Measurements from ENCODE around the gene STUB1.

STUB1 gene

DNA sequence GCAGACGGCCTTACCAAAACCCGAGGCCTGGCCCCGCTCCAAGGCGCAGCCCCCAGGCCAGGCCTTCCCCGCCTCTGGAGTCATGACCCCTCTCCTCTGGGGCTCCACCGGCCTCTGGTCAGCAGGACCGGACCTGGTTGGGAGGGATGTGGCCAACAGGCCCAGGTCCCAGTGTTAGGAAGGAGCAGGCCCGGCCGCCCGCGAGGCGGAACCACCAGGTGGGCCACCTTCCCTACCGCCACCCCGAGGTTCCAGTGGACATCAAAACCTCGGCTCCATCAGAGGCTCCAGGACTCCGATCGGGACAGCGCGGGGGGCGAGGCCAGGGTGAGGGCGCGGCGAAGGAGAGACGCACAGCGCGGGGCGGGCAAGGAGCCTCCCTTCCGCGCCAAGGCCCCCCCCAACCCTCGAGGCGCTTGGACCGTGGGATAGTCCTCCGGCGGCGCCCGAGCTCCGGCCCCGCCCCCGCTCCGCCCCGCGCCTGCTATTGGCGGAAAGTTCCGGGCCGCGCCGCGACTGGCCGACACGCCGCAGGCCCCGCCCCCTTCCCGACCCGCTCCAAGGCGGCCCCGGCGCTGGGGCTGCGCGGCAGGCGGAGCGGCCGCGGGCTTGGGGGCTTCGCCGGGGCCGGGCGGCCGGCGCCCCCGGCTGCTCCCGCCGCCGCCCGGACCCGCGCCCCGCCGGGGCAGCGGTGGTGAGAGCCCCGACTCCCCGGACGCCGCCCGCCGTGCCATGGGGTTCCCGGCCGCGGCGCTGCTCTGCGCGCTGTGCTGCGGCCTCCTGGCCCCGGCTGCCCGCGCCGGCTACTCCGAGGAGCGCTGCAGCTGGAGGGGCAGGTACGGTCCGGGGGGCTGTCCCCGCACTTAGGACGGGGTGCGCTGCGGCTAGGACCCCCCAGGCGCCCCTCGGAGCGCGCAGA lies 34.6 kb downstream of the STUB1 start, which contains the start of gene METRN:
TSS of gene METRN (plus strand) at position 561 of the 919 bp plus-strand sequence. CDS start at position 733, 172 bp downstream.
- peak; percentile 26 to 40 for DNase-seq

DNA sequence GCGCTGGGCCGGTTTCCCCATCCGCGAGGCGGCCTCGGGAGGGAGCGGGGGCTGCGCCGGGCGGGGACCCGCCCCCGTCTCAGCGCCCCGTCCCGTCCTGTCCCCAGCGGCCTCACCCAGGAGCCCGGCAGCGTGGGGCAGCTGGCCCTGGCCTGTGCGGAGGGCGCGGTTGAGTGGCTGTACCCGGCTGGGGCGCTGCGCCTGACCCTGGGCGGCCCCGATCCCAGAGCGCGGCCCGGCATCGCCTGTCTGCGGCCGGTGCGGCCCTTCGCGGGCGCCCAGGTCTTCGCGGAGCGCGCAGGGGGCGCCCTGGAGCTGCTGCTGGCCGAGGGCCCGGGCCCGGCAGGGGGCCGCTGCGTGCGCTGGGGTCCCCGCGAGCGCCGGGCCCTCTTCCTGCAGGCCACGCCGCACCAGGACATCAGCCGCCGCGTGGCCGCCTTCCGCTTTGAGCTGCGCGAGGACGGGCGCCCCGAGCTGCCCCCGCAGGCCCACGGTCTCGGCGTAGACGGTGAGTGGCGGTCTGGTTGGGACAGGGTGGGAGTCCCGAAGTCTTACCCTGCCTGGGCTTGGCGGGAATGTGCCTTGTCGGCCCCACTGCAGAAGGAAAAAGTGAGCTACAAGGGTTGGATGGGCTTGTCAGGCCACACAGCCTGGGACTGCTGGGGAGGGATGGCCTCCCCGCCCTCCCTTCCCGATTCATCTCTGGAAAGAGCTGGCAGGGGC lies 35.4 kb downstream of the STUB1 start:
- no peak for DNase-seq

DNA sequence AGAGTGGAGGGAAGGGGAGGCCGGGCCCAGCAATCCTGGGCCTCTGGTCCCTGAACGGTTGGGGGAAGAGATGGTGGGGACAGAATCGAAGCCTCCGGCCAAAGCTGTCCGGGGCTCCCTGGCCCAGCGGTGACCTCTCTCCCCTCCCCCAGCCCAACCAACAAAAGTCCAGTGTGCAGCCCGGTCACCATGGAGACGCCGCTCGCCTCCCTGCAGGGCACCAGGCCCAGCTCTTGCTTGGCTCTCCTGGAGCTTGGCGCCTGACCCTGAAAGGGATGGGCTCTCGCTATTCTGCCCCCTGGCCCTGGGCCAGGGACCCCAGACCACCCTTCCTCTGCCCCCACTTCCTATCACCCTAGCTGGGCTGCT lies 36.0 kb downstream of the STUB1 start:
- DNase-seq: no peak

DNA sequence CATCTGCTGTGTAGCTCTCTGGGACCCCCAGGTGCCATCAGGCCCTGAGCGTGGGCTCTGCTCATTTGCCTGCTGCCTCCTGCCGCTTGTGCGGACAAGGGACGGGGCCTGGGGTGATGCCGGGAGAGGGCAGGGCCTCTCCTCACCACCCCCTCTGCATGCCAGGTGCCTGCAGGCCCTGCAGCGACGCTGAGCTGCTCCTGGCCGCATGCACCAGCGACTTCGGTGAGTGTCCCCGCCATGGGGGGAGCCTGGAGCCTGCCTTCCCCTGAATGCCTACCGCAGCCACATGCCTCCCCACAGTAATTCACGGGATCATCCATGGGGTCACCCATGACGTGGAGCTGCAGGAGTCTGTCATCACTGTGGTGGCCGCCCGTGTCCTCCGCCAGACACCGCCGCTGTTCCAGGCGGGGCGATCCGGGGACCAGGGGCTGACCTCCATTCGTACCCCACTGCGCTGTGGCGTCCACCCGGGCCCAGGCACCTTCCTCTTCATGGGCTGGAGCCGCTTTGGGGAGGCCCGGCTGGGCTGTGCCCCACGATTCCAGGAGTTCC lies 36.6 kb downstream of the STUB1 start:
- no peak for DNase-seq

DNA sequence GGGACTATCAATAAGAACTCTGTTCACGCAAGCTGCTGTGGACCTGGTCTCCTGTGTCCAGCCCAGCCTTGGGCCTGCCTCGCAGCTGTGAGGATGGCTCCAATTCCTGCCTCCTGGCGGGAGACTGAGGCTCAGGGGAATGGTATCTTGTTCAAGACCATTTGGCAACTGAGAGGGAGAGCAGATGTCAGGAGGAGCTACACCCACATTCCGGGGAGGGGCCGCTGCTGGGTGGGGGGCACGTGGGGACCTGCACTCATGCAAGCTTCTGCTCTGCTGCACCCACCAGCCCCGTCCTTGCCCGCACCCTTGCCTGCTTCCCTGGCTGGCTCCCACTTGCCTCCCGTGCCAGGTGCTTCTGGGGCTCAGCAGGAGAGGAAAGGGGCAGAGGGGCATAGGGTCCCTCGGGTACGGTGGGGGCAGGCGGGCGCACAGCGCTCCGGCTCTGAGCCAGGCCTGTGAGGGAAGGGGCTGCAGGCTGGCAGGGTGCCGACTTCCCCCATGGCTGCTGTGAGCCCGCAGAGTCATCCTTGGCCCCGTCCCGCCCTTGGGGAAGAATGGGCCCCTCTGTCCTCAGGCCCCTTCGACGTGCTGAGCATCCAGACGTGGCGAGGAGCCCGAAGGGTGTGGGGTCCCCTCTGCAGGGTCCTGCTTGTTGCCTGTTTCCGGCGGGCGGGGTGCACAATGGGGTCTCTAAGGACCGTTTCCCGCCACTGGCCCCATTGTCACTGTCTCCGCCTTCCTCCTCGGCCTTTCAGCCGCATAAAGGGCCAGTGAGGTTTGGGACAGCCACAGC lies 37.4 kb downstream of the STUB1 start:
- DNase-seq: no peak

DNA sequence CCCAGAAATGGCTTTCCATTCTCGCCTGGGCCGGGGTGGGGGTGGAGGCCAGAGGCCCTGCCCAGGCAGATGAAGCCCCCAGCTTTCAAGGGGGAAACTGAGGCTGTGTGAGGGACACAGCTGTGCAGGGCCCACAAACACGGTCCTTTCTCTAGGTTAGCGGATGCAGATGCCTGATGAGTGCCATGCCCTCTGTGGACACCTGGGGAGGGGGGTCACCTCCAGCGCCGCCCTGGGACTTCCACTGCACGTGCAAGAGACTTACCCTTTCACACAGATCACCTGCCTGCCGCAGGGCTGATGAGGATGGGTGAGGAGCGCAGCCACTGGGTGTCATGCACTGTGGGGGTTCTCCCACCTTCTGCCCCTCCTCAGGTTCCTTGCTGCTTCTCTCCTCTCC lies 38.2 kb downstream of the STUB1 start:
- no peak for DNase-seq

DNA sequence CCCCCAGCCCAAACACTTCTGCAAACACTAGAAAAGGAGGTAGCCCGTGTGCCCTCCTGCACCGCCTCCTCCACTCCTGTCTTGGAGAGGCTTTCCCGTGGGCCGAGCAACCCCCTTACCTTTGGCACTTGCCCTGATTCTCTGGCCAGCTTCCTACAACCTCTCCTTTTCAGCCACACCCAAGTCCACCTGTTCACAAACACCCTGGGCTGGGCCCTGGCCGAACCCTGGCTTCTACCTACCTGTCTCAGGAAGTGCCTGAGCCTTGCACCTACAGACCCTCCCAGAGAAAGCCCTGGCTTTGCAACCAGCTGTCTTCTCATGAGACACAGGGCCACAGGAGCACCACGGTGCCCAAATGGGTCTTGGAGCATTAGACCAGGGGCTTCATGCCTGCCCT lies 38.7 kb downstream of the STUB1 start:
- no peak for DNase-seq

DNA sequence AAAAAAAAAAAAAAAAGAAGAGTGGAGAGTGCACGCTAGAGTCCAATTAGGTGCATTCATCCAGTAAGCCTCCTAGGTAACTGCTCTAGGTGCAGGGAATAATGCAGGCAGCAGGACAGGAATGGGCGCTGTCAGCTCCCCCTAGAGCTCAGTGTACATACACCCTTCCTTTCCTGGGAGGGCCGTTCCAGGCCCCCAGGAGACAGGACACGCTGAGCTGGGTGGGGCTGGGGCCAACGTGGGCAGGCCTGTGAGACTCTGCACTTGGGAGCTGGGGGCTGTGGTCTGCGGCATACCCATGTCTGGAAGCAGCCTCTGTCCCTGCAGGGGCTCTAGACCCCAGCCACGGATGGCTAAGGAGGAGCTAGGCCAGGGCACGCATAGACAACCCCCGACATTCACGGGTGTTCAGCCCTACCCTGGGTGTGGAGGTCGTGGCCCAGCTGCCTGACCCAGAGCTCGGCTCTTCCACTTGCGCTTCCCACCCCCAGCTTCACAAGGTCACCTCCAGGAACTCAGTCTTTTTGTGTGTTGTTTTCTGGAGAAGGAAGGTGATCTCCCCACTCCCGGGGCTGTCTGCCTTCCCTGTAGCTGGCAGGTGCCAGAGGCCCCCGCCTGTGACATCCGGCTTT lies 39.7 kb downstream of the STUB1 start:
- peak in 1 of 2 experiments; percentile 11 for DNase-seq

DNA sequence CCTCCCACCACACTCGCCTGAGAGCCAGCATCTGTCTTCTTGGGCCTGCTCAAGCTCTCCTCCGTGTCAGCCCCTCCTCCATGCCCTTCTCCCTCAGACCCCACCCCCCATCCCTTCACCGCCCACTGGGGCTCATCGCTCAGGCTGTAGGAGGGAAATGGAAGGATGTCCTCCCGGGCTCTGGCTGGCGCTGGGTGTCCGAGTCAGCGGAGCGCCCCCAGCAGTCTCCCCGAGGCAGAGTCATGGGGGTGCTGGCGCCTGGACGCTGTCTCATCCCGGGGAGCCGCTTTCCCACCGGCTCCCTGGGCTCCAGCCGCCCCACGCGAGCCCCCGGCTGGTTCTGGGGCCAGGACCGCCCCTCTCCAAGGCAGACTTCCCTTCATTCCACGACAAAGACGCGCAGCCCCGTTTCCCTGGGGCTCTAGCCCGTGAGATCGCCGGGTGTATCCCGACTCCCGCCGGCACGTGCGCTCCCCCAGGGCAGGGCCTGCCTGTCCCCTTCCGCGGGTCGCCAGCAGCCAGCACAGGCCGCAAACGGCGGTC lies 40.3 kb downstream of the STUB1 start:
- peak; percentile 16 to 20 for DNase-seq

DNA sequence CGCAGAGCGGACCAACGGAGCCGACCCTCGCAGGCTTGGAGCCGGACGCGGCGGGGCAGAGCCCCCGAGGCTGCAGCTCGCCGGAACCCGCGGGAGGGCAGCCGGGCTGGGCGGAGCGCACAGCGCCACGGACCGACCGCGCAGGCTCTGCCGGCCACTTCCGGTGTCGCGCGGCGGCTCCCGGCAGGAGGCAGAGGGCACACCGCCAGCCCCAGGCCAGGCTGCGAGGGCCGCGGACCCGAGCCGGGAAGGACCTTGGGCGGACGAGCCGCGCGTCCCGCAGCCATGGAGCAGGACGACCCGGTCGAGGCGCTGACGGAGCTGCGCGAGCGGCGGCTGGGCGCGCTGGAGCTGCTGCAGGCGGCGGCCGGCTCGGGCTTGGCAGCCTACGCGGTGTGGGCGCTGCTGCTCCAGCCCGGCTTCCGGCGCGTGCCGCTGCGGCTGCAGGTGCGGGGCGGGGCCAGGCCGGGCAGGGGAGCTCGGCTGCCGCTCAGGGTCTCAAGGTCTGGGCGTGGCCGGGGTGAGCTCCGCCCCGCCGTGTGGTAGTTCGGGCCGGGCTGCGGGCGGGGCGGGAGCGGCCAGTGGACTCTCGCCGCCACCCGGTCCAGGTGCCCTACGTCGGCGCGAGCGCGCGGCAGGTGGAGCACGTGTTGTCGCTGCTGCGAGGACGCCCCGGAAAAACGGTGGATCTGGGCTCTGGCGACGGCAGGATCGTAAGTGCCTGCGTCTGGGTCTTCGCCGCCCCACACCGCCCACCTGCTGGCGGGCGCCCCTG lies 41.0 kb downstream of the STUB1 start, which contains the start of gene ANTKMT:
TSS of gene ANTKMT (plus strand) at position 157 of the 775 bp plus-strand sequence. CDS start at position 286, 129 bp downstream.
- DNase-seq: no peak

DNA sequence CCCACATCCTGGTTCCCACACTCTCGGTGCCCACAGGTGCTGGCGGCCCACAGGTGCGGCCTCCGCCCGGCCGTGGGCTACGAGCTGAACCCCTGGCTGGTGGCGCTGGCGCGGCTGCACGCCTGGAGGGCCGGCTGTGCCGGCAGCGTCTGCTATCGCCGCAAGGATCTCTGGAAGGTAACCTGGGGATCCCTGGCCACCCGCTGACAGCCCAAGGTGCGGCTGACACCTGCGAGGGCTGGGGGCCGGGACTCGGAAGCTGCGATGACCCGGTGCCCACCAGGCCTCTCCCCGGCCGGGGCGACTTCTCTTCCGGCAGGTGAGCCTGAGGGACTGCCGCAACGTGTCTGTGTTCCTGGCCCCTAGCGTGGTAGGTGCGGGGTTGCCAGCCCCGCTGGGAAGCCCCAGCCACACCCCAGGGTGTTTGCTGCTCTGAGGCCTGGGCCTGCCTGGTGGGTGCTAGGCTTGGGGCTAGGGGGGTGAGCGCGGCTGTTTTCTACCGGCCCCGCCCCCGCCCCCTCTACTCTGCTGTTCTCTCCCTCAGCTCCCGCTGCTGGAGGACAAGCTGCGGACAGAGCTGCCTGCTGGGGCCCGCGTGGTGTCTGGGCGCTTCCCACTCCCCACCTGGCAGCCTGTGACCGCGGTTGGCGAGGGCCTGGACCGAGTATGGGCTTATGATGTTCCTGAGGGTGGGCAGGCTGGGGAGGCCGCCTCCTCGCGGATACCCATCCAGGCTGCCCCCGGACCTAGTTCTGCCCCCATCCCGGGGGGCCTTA lies 41.7 kb downstream of the STUB1 start:
- no peak for DNase-seq

DNA sequence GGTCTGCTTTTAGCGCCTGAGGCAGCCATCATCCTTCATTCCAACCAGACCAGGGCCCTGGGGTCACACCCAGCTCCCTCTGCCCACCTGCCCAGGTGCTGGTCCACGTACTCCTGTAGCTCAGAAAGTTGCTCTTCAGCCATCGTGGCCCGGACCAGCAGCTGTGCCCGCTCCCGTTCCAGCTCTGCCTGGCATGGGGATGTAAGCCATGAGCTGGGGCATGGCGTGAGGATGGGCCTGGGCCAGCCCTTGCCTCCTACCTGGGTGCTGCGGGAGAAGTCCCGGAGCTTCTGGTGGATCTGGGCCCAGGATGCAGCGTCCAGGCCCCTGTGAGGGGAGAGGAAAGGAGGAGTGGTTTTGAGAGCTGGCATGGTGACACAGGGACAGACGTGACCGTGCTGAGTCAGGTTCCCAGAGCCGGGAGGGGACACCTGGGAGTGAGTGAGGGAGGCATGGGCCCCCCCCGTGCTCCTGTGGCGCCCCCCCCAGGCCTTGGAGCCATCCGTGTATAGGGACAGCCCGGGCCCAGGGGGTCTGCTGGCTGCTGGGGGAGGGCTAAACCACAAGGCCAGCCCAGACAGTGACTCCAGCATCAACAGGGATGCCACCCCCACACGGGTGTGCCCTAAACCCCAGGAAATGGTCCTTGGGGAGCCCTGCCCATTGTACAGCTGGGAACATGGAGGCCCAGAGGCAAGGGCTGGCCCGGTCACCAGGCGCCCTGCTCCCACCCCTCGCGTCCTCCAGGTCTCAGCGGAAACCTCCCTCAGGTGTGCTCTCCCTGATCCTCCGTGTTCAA lies 42.8 kb downstream of the STUB1 start:
- DNase-seq: no peak

DNA sequence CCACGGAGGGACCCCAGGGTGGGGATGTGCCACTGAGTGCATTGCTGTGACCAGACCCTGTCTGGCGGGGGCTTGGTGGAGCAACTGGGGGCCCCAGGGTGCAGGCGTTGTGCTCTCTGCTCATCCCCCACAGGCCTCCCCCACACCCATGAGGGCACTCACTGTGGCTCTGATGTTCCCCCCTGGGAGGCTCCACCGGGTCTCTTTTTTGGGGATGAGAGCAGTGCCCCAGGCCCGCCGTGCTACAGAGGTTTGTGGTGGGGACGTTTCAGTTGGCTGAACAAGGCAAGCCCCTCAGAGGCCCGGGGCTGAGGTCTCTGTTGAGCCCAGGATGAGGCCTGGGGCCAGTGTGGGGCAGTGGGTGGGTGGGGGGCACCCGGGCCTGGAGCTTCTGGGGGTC lies 43.5 kb downstream of the STUB1 start:
- DNase-seq: no peak

DNA sequence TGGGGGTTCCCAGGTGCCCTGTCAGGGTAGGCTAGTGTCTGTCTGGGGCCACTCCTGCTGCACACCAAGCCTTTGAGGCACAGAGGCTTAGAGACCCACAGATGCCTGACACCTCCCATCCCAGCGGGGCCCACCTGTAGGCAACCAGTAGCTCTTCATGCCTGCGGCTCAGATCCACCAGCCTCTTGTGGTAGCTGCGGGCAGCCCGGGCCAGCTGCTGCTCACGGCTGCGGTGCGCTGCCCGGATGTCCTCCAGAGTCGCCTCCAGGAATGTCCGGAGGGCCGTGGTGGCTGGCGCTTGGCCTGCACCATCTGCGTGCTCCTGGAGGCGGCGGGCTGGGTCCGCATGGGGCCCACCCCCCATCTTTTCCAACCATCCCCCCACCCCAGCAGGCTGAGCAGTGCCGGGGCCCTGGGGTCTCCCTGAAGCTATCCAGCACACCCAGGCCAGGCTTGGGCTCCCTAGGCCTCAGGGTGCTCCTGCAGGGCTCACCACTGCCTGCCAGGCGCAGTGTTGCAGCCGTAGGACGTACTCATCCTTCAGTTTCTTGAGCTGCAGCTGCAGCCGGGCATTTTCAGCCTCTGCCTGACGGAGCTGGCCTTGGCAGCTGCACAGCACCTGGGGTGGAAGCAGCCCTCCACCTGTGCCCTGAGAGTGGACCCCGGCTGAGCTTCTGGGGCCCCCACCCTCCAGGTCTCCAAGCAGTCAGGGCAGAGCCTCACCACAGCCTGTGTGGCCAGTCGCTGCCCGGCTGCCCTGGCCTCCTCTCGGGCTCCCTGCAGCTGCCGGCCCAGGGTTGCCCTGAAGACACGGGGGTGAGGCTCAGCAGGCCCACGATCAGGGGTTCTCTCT lies 44.2 kb downstream of the STUB1 start:
- no peak for DNase-seq

DNA sequence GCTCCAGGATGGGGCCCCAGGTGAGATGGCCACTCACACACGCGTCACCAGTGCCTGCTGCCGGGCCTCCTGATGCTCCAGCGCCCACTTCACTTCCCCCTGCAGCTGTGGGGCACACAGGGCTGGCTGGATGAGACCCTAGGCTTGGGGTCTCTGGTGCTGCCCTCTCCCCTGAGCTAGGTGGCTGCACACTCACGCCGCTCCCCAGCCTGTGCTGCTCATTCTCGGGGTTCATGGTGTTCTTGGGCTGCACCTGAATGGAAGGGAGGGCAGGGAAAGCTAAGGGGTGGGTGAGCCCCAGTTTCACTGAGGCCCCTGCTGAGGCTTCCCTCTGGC lies 44.8 kb downstream of the STUB1 start:
- DNase-seq: no peak

DNA sequence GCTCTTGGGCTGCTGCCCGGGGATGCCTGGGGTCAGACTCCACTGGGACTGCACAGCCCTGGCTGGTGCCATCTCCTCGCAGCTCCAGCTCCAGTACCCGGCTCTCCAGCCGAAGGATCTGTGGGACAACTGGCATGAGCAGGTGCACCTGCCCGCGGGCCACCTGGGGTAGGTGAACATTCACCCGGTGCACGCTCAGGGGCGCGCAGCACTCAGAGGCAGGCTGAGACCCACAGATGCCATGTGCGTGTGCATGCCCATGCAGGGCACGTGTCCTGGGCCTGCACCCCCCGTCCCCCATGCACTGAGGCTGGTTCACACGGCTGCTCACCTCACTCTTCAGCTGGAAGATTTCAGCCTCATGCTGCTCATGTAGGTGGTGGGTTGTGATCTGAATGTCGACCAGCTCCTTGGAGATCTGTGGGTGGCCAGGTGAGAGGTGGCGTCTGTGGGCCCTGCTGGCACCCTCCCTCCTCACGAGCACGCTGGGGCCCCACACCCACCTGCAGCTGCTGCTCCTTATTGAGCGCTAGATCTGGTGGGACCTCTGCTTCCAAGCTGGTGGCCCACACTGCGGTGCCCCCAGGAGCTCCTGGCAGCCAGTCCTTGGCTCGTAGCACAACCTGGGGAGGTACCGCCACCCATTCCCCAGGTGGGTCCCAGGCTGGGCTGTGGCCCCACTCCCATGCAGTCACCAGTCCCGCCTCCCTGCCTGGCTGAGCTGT lies 45.4 kb downstream of the STUB1 start:
- no peak for DNase-seq

DNA sequence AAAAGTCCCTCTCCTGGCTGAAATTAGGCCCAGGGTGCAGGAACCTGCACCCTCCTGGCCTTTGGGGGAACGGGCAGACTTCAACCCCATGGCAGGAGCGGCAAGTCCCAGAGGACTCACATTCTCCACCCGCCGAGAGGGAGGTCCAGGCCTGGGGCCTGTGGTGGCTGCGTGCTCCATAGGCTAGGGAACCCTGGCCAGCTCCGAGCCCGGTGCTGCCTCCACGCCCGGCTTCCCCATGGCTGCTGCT lies 45.9 kb downstream of the STUB1 start:
- no peak for DNase-seq

Measured in Kasumi-1 (cell line).